ENCODE data around the gene PTPRU.

DNA sequence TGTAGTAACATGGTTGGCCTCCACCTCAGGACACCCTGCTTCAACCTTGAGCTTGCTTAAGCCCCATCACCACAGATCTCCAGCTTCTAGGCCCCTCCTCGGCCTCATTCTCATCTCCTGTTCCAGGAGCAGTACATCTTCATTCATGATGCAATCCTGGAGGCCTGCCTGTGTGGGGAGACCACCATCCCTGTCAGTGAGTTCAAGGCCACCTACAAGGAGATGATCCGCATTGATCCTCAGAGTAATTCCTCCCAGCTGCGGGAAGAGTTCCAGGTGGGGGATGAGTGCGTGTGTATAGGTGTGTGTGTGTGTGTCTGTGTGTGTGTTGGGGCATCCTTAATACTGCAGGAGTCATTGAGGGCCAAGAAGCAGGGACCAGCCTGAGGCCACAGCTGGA lies 79.6 kb downstream of the PTPRU start:
- TF ChIP-seq, protein P1, sequence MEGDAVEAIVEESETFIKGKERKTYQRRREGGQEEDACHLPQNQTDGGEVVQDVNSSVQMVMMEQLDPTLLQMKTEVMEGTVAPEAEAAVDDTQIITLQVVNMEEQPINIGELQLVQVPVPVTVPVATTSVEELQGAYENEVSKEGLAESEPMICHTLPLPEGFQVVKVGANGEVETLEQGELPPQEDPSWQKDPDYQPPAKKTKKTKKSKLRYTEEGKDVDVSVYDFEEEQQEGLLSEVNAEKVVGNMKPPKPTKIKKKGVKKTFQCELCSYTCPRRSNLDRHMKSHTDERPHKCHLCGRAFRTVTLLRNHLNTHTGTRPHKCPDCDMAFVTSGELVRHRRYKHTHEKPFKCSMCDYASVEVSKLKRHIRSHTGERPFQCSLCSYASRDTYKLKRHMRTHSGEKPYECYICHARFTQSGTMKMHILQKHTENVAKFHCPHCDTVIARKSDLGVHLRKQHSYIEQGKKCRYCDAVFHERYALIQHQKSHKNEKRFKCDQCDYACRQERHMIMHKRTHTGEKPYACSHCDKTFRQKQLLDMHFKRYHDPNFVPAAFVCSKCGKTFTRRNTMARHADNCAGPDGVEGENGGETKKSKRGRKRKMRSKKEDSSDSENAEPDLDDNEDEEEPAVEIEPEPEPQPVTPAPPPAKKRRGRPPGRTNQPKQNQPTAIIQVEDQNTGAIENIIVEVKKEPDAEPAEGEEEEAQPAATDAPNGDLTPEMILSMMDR (IDR thresholded peaks at IDR 0.05; ENCODE audit: low read depth, low read length, poor library complexity, severe bottlenecking), result no peak
- TF ChIP-seq EZH2phosphoT487 (IDR thresholded peaks at IDR 0.05; ENCODE audit: borderline replicate concordance, low read length), result no peak
